OCI-LY7 (cell line): ENCODE results near the gene ACOT11. TPM values are rescaled to one million over a fixed set of nuclear protein-coding genes. Genes with fewer than 3 reads are reported as not detected.
"Not testable (repeated sequence)": the region's sequence is repeated elsewhere in the genome, so short reads cannot be mapped to it uniquely, and the experiment has no call there.

ENCODE experiments used
- BruUV-seq: library from RNA; stranded (reverse); fragments of 400-500 nt; replicated peaks from 2 replicates; lab custom pipeline; 2021; lab: Mats Ljungman, UMichigan
- CTCF ChIA-PET: fragments of 300-600 bp; sonication (Branson Sonifier 250); formaldehyde crosslinking; loops from one replicate; lab custom pipeline; 2022; ENCODE audit warnings: antibody characterized with exemption; ENCODE audit not compliant: unreplicated experiment; lab: Charles Lee
- POLR2A ChIA-PET: fragments of 300-600 bp; sonication (Branson Sonifier 250); formaldehyde crosslinking; loops from one replicate; lab custom pipeline; 2022; ENCODE audit warnings: antibody characterized with exemption; lab: Charles Lee
- DNase-seq: peaks from one replicate; pipeline ENCODE4 v3.0.0-alpha.2; 2015; ENCODE audit warnings: low spot score
- H2AFZ ChIP-seq: fragments of 200-600 bp; sonication (generic), shearing (Covaris generic); 2 replicates; pipeline ENCODE4 v1.6.1; 2014; ENCODE audit warnings: mild to moderate bottlenecking, antibody characterized with exemption, low read length, moderate library complexity
- H3K27ac ChIP-seq: fragments of 200-600 bp; sonication (generic); 2 replicates; pipeline ENCODE4 v1.5.1; 2014; ENCODE audit warnings: mixed run types, low read depth, mild to moderate bottlenecking, moderate library complexity, low read length, inconsistent platforms; ENCODE audit not compliant: poor library complexity, severe bottlenecking
- H3K36me3 ChIP-seq: fragments of 200-600 bp; sonication (generic); 2 replicates; pipeline ENCODE4 v1.6.1; 2014; ENCODE audit warnings: mild to moderate bottlenecking, antibody characterized with exemption, low read length, moderate library complexity, mixed read lengths; ENCODE audit not compliant: insufficient read depth
- H3K4me1 ChIP-seq: fragments of 200-600 bp; sonication (generic); 2 replicates; pipeline ENCODE4 v1.5.1; 2014; ENCODE audit warnings: mild to moderate bottlenecking, low read length; ENCODE audit not compliant: insufficient read depth, poor library complexity, severe bottlenecking
- H3K4me2 ChIP-seq: fragments of 200-600 bp; sonication (generic); 2 replicates; pipeline ENCODE4 v1.6.1; 2014; ENCODE audit warnings: mild to moderate bottlenecking, low read length
- H3K4me3 ChIP-seq: fragments of 200-600 bp; sonication (generic); 2 replicates; pipeline ENCODE4 v1.5.1; 2014; ENCODE audit warnings: mild to moderate bottlenecking, low read depth, low read length; ENCODE audit not compliant: poor library complexity, severe bottlenecking
- H3K79me2 ChIP-seq: fragments of 200-600 bp; sonication (generic); 2 replicates; pipeline ENCODE4 v1.6.1; 2016; ENCODE audit warnings: low read depth, mild to moderate bottlenecking, low read length, moderate library complexity, mixed read lengths; ENCODE audit not compliant: insufficient read depth
- H3K9me2 ChIP-seq: fragments of 200-600 bp; sonication (generic); 2 replicates; pipeline ENCODE4 v1.6.1; 2016; ENCODE audit warnings: mild to moderate bottlenecking, low read length, mixed read lengths; ENCODE audit not compliant: insufficient read depth
- H3K9me3 ChIP-seq: fragments of 200-600 bp; sonication (generic); 2 replicates; pipeline ENCODE4 v1.6.1; 2014; ENCODE audit warnings: mild to moderate bottlenecking, mixed run types, low read length, mixed read lengths
- H4K20me1 ChIP-seq: fragments of 200-600 bp; sonication (generic); 2 replicates; pipeline ENCODE4 v1.6.1; 2014; ENCODE audit warnings: mild to moderate bottlenecking, antibody characterized with exemption, low read length, moderate library complexity, mixed read lengths; ENCODE audit not compliant: insufficient read depth
- EZH2phosphoT487 ChIP-seq: fragments of 200-600 bp; sonication (generic); IDR thresholded peaks from 2 replicates; pipeline ENCODE4 v1.6.1; 2018; ENCODE audit warnings: low read depth, borderline replicate concordance, mild to moderate bottlenecking, mixed run types, antibody characterized with exemption, low read length, moderate library complexity, mixed read lengths
- intact Hi-C: fragments of 100-400 bp; cut with micrococcal nuclease; formaldehyde crosslinking; loops from one replicate; pipeline ENCODE4 v1.10.0; 2022; ENCODE audit not compliant: unreplicated experiment
- total RNA-seq, 2 experiments: library from RNA; depleted of rRNA in 1 of 2; stranded (reverse); fragments of >200 nt in 1 of 2; shearing (Covaris generic) in 1 of 2; gene quantifications; 2 replicates each; pipeline ENCODE4 v1.2.3, GENCODE V29; 2014 to 2022
- TF ChIP-seq, protein P1 (sequence below): fragments of 200-600 bp; sonication (generic); conservative IDR thresholded peaks from 2 replicates; pipeline ENCODE4 v1.5.1; 2014; ENCODE audit warnings: mild to moderate bottlenecking, antibody characterized with exemption, low read length, moderate library complexity, mixed read lengths

Gene ACOT11
- total RNA-seq, 2 experiments from 2014 or later: not detected

DNA sequence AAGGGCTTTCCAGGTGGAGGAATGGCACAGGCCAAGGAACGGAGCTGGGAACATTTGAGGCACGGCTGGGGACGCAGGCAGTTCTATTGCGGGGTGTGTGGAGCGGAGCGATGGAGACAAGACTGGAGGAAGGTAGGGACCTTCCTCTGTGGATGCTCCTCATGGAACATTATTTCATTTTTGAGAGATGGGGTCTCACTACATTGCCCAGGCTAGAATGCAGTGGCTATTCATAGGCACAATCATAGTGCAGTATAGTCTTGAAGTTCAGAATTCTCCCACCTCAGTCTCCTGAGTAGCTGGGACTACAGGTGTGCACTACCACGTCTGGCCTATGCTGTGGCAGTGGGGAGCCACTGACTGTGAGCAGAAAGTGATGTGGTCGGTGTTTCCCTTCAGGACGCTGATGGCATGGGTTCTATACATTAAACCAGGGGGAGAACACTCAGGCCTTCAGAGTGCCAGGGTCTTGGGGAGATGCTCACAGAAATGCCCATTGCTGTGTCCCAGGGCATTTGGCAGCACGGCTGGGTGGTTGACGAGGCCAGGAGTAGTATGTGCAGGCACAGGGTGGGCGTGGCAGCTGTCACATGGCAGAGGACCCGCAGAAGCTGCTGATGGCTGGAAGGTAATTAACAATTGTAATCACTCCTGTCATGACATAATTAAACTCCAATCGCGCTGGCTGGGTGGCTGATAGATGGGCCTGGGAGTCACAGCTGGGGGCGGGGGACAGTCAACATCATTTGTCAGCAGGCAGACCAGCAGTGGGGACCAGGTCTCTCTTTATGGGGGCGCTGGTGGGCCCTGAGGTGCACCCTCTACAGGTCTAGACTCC lies 40.8 kb upstream of the ACOT11 start:
- no peaks in the 10 kb centered on the region for H3K9me3 ChIP-seq
- no peak overlapping the region for H3K4me3 ChIP-seq
- H3K4me2 ChIP-seq: no peak overlapping the region
- H2AFZ ChIP-seq: no peak overlapping the region
- TF ChIP-seq, protein P1, sequence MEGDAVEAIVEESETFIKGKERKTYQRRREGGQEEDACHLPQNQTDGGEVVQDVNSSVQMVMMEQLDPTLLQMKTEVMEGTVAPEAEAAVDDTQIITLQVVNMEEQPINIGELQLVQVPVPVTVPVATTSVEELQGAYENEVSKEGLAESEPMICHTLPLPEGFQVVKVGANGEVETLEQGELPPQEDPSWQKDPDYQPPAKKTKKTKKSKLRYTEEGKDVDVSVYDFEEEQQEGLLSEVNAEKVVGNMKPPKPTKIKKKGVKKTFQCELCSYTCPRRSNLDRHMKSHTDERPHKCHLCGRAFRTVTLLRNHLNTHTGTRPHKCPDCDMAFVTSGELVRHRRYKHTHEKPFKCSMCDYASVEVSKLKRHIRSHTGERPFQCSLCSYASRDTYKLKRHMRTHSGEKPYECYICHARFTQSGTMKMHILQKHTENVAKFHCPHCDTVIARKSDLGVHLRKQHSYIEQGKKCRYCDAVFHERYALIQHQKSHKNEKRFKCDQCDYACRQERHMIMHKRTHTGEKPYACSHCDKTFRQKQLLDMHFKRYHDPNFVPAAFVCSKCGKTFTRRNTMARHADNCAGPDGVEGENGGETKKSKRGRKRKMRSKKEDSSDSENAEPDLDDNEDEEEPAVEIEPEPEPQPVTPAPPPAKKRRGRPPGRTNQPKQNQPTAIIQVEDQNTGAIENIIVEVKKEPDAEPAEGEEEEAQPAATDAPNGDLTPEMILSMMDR: peak; percentile 33; the same call in 1 of the 2 replicates
- TF ChIP-seq EZH2phosphoT487: no peak
- no peak for DNase-seq
- H3K9me2 ChIP-seq: no peaks in the 10 kb centered on the region
- no peak overlapping the region for H3K27ac ChIP-seq
- H3K79me2 ChIP-seq: no peaks in the 10 kb centered on the region
- CTCF ChIA-PET: interaction anchor here (0.5 kb wide), 1 partner anchor 21 kb away, joined by 6 read pairs; no protein-coding TSS in a partner anchor
- POLR2A ChIA-PET: no interaction called here
- no peaks in the 10 kb centered on the region for H4K20me1 ChIP-seq
- no peaks in the 10 kb centered on the region for H3K4me1 ChIP-seq
- H3K36me3 ChIP-seq: no peaks in the 10 kb centered on the region
- no TSS peak for BruUV-seq
- intact Hi-C loops: no loop called here

DNA sequence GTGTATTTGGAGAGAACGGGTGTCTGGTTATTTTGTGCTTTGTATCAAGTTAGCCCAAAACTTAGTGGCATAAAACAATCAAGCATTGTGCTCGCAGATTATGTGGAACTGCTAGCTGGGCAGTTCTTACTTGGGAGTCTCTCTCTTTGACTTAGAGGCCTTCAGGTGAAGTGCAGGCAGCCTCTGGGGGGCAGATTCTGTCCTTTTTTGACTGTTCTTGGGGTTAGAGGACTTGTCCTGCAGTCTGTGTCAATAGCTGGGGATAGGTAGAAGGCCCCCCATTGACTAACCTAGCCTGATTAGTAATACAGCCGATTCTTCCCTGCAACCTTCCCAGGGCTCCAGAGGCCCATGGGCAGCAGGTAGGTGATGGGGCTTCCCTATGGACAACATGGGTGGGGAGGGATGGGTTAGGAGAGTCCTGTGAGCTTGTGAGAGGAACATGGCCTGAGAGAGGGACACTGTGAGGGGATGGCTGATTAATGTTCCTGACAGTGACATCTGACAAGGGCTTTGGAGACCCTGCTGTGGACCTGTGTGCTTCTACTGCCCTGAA lies 37.2 kb upstream of the ACOT11 start:
- TF ChIP-seq, protein P1: no peak
- CTCF ChIA-PET: no interaction called here
- H3K4me2 ChIP-seq: no peak overlapping the region
- H3K27ac ChIP-seq: no peak overlapping the region
- no peak overlapping the region for H3K4me3 ChIP-seq
- no peaks in the 10 kb centered on the region for H4K20me1 ChIP-seq
- H3K36me3 ChIP-seq: no peaks in the 10 kb centered on the region
- no TSS peak for BruUV-seq
- no peaks in the 10 kb centered on the region for H3K9me2 ChIP-seq
- no peak overlapping the region for H2AFZ ChIP-seq
- no peaks in the 10 kb centered on the region for H3K4me1 ChIP-seq
- intact Hi-C loops: no loop called here
- H3K79me2 ChIP-seq: no peaks in the 10 kb centered on the region
- no peaks in the 10 kb centered on the region for H3K9me3 ChIP-seq
- POLR2A ChIA-PET: no interaction called here
- no peak for DNase-seq

DNA sequence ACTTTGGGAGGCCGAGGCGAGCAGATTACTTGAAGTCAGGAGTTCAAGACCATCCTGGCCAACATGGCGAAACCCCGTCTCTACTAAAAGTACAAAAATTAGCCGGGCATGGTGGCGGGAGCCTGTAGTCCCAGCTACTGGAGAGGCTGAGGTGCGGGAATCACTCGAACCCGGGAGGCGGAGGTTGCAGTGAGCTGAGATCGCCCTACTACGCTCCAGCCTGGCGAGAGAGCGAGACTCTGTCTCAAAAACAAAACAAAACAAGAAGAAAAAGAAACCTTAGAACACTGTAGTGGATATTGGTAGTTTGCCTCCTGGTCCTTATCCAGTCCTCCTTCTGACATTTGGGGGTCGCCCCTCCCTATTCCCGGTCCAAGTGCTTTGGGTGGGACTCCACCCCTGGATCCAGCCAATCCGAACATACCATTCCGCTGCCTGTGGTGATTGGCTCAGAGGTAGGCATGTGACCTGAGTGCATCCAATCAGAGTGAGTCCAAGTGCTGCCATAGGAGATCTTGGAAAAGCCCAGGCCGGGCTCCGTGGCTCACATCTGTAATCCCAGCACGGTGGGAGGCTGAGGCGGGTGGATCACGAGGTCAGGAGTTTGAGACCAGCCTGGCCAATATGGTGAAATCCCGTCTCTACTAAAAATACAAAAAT lies 34.0 kb upstream of the ACOT11 start:
- H3K4me1 ChIP-seq, CTCF ChIA-PET, H3K9me3 ChIP-seq, H3K27ac ChIP-seq, H3K9me2 ChIP-seq, POLR2A ChIA-PET, DNase-seq, intact Hi-C loops, H3K79me2 ChIP-seq, H4K20me1 ChIP-seq, H3K4me3 ChIP-seq, H2AFZ ChIP-seq, H3K4me2 ChIP-seq, BruUV-seq, H3K36me3 ChIP-seq: not testable (repeated sequence)
